AG09309 (cell line): ENCODE data around the gene PLCB4.

Experiments
- DNase-seq: peaks from one replicate; pipeline ENCODE4 v3.0.0-alpha.2; 2010; ENCODE audit warnings: low read depth
- H3K4me3 ChIP-seq: 2 replicates; pipeline ENCODE4 v1.5.1; 2011; ENCODE audit warnings: mild to moderate bottlenecking, low read depth, low read length, moderate library complexity; ENCODE audit not compliant: control insufficient read depth
- TF ChIP-seq, protein P1 (sequence below): IDR thresholded peaks from 2 replicates; pipeline ENCODE4 v1.5.1; 2011; ENCODE audit warnings: mild to moderate bottlenecking, low read depth, low read length, inconsistent platforms; ENCODE audit not compliant: insufficient read depth, control insufficient read depth; ENCODE audit errors: missing control alignments

Gene PLCB4

DNA sequence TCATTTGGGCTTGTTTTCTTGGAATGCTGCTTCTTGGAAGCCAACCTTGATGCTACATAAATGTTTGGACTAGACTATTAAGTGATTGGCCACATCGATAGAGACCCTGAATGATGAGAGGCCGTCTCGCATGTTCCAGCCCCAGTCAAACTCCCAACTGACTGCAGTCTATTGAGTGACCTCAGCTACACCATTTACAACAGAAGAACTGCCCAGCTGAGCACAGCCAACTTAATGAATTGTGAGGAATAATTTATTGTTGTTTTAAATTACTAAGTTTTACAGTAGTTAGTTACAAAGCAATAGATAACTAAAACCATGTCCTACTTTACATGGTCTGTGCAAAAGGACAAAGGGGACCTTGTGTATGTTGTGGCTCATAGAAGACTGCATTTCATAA is 63.0 kb downstream of the PLCB4 start:
- H3K4me3 ChIP-seq = no peak overlapping the region
- TF ChIP-seq, protein P1, sequence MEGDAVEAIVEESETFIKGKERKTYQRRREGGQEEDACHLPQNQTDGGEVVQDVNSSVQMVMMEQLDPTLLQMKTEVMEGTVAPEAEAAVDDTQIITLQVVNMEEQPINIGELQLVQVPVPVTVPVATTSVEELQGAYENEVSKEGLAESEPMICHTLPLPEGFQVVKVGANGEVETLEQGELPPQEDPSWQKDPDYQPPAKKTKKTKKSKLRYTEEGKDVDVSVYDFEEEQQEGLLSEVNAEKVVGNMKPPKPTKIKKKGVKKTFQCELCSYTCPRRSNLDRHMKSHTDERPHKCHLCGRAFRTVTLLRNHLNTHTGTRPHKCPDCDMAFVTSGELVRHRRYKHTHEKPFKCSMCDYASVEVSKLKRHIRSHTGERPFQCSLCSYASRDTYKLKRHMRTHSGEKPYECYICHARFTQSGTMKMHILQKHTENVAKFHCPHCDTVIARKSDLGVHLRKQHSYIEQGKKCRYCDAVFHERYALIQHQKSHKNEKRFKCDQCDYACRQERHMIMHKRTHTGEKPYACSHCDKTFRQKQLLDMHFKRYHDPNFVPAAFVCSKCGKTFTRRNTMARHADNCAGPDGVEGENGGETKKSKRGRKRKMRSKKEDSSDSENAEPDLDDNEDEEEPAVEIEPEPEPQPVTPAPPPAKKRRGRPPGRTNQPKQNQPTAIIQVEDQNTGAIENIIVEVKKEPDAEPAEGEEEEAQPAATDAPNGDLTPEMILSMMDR = no peak
- no peak for DNase-seq

- no peak overlapping the region for H3K4me3 ChIP-seq
- TF ChIP-seq, protein P1 = no peak
- DNase-seq = no peak
Measured at GRCh38 chr20:9134346-9134745, 65.5 kb downstream of the PLCB4 start.

DNA sequence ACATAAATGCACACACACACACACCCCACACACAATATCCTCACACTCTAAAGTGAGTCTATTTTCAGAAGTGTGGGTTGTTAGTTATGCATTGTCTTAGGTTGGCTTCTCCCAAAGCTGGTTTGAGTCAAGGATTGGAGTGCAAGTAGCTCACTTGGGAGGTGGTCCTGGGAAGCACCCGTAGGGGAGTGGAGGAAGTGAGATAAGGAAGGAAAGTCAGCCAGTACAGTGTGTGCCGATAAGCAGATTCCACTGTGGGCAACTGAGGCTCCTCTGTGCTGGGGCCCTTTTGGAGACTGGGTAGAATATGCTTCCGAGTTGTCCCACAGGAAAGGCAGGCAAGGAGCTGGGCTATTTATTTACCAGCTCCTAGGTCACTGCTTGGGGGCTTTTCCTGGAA is 67.2 kb downstream of the PLCB4 start:
- H3K4me3 ChIP-seq = no peak overlapping the region
- DNase-seq = no peak
- TF ChIP-seq, protein P1 = no peak

DNA sequence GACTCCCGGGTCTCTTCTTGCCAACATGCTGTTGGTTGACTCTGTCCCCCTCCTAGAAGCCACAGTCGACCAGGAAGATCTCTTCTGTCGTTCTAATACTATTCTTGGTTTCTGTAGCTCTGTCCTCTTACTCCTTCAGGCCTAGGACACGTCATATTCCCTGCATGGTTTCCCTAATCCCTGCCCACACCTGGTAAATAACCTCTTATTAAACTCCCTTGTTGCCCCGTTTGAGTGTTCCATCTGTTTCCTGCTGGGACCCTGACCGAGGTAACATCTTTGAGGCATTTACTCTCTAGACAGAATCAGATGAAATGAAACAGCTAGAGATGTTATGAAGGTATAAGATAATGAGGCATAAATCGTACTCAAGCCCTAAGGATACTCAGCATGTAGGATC is 68.1 kb downstream of the PLCB4 start:
- no peak overlapping the region for H3K4me3 ChIP-seq
- no peak for DNase-seq
- TF ChIP-seq, protein P1 = no peak

- no peak for DNase-seq
Measured at GRCh38 chr20:9139106-9139833, 70.4 kb downstream of the PLCB4 start.

GRCh38 chr20:9140162-9140760 is 71.4 kb downstream of the PLCB4 start:
- TF ChIP-seq, protein P1 = no peak
- DNase-seq = no peak

More at GRCh38 chr20:9139106-9139833, 70.4 kb downstream of the PLCB4 start:
- TF ChIP-seq, protein P1 = no peak
- H3K4me3 ChIP-seq = no peak overlapping the region

More at GRCh38 chr20:9140162-9140760, 71.4 kb downstream of the PLCB4 start:
- no peak overlapping the region for H3K4me3 ChIP-seq
